Astrocyte of the spinal cord (primary cell): ENCODE results near the gene FGG.

Experiments used
- DNase-seq: peaks from one replicate; pipeline ENCODE4 v3.0.0; 2011; ENCODE audit warnings: low read depth, low spot score
- H3K4me3 ChIP-seq: 2 replicates; pipeline ENCODE4 v1.5.1; 2011; ENCODE audit warnings: low read depth, mild to moderate bottlenecking, low read length, moderate library complexity
- in situ Hi-C: cut with HindIII; loops from 2 replicates; pipeline ENCODE4 v1.10.0; 2017; ENCODE audit warnings: low sequenced_read_pairs
- TF ChIP-seq, protein P1 (sequence below): IDR thresholded peaks from 2 replicates; pipeline ENCODE4 v1.5.1; 2012; ENCODE audit warnings: low read depth, mild to moderate bottlenecking, low read length, inconsistent platforms

The FGG gene

DNA sequence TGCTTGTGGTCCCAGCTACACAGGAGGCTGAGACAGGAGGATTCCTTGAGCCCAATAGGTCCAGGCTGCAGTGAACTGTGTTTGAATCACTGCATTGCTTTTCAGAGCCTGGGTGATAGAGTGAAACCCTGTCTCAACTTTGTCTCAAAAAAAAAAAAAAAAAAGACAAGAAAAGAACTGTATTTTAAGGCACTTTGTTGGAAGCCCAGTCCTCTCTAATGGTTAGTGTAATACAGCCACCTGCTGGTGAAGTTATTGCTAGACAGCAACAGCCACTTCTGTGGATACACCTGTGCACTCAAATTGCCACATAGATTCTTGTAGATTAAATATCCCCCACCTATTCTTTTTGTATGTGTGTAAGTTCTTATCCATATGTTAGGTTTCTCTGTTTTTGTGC is 10.1 kb upstream of the FGG start:
- no peak overlapping the region for H3K4me3 ChIP-seq
- in situ Hi-C loops, result no loop called here
- DNase-seq, result peak; percentile 50
- TF ChIP-seq, protein P1, sequence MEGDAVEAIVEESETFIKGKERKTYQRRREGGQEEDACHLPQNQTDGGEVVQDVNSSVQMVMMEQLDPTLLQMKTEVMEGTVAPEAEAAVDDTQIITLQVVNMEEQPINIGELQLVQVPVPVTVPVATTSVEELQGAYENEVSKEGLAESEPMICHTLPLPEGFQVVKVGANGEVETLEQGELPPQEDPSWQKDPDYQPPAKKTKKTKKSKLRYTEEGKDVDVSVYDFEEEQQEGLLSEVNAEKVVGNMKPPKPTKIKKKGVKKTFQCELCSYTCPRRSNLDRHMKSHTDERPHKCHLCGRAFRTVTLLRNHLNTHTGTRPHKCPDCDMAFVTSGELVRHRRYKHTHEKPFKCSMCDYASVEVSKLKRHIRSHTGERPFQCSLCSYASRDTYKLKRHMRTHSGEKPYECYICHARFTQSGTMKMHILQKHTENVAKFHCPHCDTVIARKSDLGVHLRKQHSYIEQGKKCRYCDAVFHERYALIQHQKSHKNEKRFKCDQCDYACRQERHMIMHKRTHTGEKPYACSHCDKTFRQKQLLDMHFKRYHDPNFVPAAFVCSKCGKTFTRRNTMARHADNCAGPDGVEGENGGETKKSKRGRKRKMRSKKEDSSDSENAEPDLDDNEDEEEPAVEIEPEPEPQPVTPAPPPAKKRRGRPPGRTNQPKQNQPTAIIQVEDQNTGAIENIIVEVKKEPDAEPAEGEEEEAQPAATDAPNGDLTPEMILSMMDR, result peak; percentile 62

GRCh38 chr4:154620111-154620510 is 7.7 kb upstream of the FGG start:
- in situ Hi-C loops, result no loop called here
- no peak for DNase-seq
- TF ChIP-seq, protein P1, result no peak
- H3K4me3 ChIP-seq, result no peak overlapping the region

- DNase-seq, result peak; percentile 49
- no peak overlapping the region for H3K4me3 ChIP-seq
- in situ Hi-C loops, result no loop called here
- TF ChIP-seq, protein P1, result peak; percentile 82
Measured at GRCh38 chr4:154618708-154619315, 6.4 kb upstream of the FGG start.

DNA sequence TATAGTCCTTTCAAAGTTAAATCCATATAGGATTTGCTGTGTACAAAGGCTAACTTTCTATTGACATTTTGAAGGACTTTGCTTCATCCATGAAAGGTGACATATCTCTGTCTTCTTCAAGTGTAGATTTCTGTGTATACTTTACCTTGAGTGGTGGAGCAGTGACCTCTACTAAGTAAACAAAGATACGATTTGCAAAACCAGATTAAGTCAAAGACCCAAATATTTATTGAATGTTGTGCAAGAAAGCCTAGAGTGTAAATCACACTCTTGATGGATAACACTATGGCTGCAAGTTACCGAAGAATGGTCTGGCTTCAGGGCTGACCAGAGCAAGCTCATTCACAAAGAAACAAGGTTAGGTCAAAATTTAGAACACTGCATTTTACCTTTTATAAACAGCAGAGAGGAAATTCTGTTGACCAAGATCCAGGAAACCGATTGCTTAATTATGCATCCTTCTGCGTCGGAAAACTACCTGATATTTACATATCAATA is 5.4 kb upstream of the FGG start:
- in situ Hi-C loops, result no loop called here
- DNase-seq, result no peak
- TF ChIP-seq, protein P1, result no peak
- H3K4me3 ChIP-seq, result no peak overlapping the region

GRCh38 chr4:154616731-154617130 is 4.3 kb upstream of the FGG start:
- no peak overlapping the region for H3K4me3 ChIP-seq
- DNase-seq, result no peak
- in situ Hi-C loops, result no loop called here
- TF ChIP-seq, protein P1, result no peak

- no peak overlapping the region for H3K4me3 ChIP-seq
- in situ Hi-C loops, result no loop called here
- TF ChIP-seq, protein P1, result no peak
- DNase-seq, result no peak
Measured at GRCh38 chr4:154616287-154616686, 3.8 kb upstream of the FGG start.
